HG03439 (cell line): Measurements from ENCODE around the gene UTF1.
"Not testable (repeated sequence)": the region's sequence is repeated elsewhere in the genome, so short reads cannot be mapped to it uniquely, and the experiment has no call there.

Experiments used
- ATAC-seq: cut with Tn5 transposase; IDR thresholded peaks from one replicate; pipeline ENCODE4 v1.9.1; 2021; ENCODE audit warnings: mild to moderate bottlenecking, moderate library complexity; ENCODE audit not compliant: unreplicated experiment

The UTF1 gene

GRCh38 chr10:133209117-133209516 lies 20.9 kb upstream of the UTF1 start:
- no peak for ATAC-seq

GRCh38 chr10:133209641-133210040 lies 20.4 kb upstream of the UTF1 start:
- ATAC-seq, result no peak

DNA sequence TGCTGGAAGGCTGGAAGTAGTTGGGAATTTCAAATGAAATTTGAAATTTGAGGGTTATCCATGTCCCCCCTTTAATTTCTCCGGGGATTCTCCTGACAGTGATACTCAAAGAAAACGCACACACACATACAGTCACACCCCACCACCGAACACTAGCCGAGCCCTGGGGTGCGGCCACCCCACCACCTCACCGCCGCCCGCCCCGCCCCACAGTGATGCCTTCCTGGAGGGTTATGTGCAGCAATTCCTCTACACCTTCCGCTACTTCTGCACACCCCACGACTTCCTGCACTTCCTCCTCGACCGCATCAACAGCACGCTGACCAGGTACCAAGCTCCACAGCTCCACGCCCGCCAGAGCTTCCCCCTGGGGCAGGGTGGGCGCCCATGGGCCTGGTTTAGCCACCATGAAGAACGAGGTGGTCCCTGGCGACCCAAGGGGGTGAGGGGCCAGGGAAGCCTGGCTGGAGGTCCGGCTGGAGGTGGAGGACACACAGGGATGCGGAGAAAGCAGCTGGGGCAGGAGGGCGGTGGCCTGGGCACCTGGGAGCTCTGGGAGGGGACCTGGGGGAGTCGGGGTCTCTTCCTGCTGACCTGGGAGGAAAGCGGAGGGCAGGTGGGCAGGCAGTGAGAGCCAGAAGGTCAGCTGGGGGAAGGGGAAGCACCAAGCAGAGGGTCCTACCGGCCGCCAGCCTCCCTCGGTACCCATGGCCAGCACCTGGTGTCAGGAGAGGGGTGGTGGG lies 19.4 kb upstream of the UTF1 start:
- ATAC-seq, result no peak

- ATAC-seq, result no peak
Measured at GRCh38 chr10:133211141-133211830, 18.7 kb upstream of the UTF1 start.

DNA sequence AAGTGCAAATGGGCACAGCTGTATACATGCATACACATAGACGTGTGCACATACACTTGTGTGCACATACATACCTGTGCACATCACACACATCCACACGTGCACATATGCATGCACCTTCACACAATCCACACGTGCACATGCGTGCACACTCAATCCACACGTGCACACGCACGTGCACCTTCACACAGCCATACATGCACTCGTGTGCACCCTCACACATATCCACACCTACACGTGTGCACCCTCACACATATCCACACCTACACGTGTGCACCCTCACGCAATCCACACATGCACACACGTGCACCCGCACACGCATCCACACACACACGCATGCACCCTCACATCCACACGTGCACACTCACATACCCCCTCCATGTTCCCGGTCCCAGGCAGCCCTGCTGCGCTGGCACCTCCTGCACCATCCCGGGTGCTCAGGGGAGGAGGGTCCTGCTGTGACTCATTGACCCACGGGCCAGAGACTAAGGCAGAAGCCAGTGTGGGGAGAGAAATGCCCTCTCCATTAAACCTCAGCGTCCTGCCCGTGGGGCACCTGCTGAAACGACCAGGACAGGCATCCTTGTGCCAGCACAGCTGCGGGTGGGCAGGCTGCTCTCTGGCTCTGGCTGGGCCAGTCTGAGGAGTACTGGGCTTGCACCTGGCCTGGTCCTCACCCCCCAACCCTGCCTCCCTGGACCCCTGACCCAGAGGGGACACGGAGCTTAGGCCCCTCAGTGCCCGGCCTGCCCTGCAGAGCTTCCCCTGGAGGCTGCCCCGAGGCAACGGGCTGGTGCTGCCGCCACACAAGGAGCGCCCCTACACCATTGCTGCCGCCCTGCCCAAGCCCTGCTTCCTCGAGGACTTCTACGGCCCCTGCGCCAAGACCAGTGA lies 17.8 kb upstream of the UTF1 start:
- ATAC-seq, result no peak

- ATAC-seq, result no peak
Measured at GRCh38 chr10:133212853-133213494, 17.0 kb upstream of the UTF1 start.

DNA sequence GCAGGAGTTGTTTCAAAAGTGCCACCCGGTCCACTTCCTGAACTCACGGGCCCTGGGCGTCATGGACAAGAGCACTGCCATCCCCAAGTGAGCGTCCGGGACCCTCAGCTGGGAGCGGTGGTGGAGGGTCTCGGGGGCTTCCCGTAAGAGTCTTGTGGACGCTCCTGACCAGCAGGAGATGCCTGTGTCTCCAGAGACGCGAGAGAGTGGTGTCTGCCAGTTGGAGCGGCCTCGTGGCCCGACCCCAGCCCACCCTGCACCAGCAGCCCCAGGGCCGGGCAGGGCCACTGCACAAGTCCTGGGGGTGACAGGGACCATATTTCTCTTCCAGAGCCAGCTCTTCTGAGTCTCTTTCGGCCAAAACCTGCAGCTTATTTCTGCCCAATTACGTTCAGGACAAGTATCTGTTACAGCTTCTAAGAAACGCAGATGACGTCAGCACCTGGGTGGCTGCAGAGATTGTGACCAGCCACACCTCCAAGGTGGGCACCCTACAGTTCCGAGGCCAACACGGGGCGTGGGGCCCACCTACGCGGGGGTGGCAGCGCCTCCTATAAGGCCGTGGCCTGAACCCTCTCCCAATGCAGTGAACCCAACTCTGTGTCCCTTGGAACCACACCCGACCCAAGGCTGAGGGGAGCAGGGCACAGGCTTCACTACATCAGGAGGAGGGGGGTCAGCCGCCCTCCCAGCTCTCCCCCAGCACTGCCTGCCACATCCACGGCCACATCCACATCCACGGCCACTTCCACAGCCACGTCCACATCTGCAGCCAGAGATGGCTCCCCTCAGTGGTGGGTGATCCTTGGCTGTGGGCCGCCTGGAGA lies 16.2 kb upstream of the UTF1 start:
- ATAC-seq, result no peak

DNA sequence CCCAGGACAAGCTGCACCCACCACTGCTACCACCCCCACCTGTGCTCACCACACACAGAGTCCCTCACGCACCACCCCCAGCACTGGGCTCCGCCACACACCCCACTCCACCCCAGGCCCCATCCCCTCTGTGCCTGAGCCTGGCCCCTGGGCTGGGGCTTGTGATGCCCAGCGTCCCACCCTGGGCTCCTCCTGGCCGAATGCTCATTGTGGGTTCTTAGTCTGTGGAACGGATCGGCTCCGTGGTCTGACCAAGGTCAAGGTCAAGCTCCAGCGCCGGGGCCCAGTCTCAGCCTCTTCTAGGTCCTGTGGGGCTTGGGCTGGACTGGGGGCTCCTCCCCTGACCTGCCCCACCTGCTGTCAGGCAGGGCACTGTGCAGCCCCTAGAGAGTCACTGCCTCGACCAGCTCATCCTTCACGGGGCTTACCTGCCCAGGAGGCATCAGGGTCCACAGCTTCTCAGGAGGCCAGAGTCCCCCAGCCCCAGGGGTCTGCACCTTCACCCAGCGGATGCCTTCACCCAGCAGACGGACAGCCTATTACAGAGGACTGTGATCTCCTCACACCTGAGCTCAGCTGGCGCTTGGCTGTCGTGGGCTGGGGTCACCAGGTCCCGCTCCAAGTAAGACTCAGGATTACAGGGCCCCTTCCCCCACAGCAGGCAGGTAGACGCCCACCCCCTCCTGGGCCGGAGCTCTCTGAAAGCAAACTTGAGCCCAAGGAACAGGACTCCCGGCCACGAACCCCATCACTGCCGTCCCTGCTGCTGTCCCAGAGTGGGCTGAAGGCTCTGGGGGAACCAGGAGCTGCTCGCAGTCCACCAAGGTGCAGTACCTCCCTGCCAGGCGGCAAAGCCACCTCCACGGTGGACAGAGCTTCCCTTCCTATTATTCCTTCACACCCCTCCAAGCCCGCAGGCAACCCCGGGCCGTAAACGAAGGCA lies 15.3 kb upstream of the UTF1 start:
- no peak for ATAC-seq

GRCh38 chr10:133215586-133215985 lies 14.4 kb upstream of the UTF1 start:
- no peak for ATAC-seq

GRCh38 chr10:133216776-133217175 lies 13.2 kb upstream of the UTF1 start:
- no peak for ATAC-seq

DNA sequence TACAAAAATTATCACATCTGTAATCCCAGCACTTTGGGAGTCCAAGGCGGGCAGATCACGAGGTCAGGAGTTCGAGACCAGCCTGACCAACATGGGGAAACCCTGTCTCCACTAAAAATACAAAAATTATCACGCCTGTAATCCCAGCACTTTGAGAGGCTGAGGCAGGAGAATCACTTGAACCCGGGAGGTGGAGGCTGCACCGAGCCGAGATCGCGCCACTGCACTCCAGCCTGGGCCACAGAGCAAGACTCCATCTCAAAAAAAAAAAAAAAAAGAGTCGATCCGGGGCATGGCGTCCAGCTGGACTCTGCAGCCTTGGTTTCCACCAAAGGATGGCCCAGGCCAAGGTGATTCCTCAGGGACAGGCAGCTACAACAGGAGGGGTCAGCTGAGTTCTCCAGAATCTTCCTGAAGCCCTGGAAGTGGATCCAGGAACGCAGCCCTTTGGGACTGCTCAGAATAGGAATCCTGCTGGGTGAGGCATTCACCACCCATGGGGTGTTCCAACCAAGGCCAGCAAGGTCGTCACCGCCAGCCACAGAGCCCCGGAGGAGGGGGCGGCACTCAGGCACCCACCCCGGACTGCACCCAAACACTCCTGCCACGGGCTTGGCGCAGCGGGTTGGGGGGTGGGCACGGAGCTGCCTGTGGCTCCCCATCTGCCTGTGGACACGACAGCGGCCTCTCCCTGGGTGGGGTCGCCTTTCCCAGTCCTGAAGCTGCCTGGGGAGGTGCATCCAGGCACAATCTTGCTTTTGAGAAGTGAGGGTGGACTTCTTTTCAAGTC lies 12.0 kb upstream of the UTF1 start:
- no peak for ATAC-seq

- ATAC-seq, result no peak
Measured at GRCh38 chr10:133218891-133219290, 11.1 kb upstream of the UTF1 start.

- no peak for ATAC-seq
Measured at GRCh38 chr10:133219782-133220181, 10.2 kb upstream of the UTF1 start.

GRCh38 chr10:133221331-133221730 lies 8.7 kb upstream of the UTF1 start:
- no peak for ATAC-seq

- ATAC-seq, result not testable (repeated sequence)
Measured at GRCh38 chr10:133221756-133222155, 8.3 kb upstream of the UTF1 start.

DNA sequence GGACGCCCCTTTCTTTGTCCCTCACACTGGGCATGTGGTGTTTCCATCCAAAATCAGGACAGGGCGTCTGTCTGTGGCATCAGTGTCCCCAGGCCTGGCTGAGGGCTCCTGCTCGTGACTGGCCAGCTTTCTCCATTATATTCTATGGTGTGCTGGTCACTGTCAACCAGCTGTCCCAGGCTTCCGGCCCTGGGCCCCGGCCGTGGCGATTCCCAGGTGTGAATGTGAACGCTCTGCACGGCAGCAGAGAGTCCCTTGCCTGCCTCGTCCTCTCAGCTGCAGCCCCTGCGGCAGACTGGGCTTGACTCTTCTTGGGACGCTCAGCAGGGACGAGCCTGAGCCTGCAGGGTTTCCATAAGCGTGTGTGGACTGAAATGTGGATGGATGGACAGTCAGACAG lies 5.9 kb upstream of the UTF1 start:
- no peak for ATAC-seq

DNA sequence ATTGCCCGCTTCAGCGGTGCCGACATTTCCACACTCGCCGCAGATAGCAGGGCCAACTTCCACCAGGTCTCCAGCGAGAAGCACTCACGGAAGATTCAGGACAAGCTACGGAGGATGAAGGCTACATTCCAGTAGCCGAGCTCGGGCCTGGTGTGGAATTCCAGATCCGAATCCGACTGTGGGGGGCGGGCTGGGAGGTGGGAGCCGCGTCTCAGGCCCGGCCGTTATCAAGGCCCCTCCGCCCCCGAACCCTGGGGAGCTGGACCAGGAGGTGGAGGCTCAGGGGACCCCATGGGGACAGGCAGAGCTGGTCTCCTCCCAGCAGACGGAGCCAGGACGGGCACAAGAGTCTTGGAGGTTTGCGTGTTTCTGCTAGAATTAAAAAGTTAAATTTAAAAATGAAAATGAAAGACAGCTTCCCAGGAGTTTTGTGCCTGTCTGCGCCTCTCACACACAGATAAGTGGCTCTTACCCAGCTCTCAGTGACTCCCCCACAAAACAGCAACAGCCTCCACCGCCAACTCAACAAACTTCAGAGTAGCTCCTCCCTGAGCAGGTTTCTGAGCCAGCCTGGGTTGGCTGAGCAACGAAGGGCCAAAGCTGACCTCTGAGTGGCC lies 5.2 kb upstream of the UTF1 start:
- no peak for ATAC-seq

DNA sequence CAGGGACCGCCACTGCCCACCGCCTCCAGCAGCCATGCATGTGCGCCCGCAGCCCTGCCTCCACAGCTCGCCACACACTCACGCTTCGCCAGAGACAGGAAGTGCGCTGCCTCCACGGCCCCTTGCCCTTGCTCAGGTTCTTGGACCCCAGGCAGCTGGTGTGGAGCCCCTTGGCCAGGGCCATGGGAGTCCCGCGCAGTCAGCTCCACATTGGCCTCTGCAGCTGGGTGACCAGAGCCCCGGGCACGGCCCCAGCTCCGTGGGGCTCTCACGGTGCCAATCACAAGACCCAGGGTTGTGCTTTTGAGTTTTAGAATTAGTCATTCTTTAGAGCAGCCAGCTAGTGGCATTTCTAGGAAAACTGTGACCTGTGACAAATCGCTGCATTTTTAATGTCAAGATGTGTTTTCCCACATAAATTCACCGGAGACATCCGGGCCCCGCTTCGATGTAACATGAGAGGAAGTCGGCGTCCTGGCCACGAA lies 4.3 kb upstream of the UTF1 start:
- no peak for ATAC-seq
